ENCODE data around the gene LFNG.

GRCh38 chr7:2573761-2574160 is 54.2 kb downstream of the LFNG start:
- no peak for TF ChIP-seq CTCF (conservative IDR thresholded peaks at IDR 0.05 in 1 of 2, IDR thresholded peaks at IDR 0.05 in 1 of 2; ENCODE audit: extremely low read depth in 1 of 2, insufficient read depth in 1 of 2, low read depth in 1 of 2, low read length in 2 of 2)
- no peak for TF ChIP-seq EZH2 (IDR thresholded peaks at IDR 0.05; ENCODE audit: borderline replicate concordance, low read length)
